Brain pericyte (primary cell): ENCODE measurements around the gene SMURF1.
"Not testable (repeated sequence)": the region's sequence is repeated elsewhere in the genome, so short reads cannot be mapped to it uniquely, and the experiment has no call there.

Source experiments
- DNase-seq: peaks from one replicate; pipeline ENCODE4 v3.0.0-alpha.2; 2012; ENCODE audit warnings: low read depth, low spot score

The SMURF1 gene

GRCh38 chr7:99143853-99144672 is at the start of gene SMURF1:
Gene SMURF1, minus strand, starts transcription at chr7:99144108. Its CDS starts 328 bp downstream, at chr7:99143780.
- DNase-seq: no peak

GRCh38 chr7:99191869-99192596 is 48.1 kb upstream of the SMURF1 start:
- no peak for DNase-seq

- no peak for DNase-seq
Measured at GRCh38 chr7:99190359-99191009, 46.6 kb upstream of the SMURF1 start.

DNA sequence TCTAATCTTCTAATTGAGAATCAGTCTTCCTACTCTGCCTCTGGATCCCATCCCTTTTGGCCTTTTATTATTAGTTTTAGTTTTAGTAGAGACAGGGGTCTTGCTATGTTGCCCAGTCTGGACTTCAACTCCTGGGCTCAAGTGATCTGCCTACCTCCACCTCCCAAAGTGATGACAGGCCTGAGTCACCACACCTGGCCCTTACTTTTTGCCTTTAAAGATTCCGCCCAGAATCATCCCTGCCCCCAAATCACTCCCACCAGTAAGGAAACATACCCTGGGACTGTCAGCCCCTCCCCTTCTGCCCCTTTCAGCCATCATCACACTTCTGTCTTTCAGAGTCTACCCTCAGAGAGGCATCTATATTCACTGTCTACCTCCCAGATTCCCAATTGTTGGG is 45.3 kb upstream of the SMURF1 start:
- no peak for DNase-seq

- DNase-seq: no peak
Measured at GRCh38 chr7:99188221-99188620, 44.3 kb upstream of the SMURF1 start.

- no peak for DNase-seq
Measured at GRCh38 chr7:99184532-99185218, 40.8 kb upstream of the SMURF1 start.

DNA sequence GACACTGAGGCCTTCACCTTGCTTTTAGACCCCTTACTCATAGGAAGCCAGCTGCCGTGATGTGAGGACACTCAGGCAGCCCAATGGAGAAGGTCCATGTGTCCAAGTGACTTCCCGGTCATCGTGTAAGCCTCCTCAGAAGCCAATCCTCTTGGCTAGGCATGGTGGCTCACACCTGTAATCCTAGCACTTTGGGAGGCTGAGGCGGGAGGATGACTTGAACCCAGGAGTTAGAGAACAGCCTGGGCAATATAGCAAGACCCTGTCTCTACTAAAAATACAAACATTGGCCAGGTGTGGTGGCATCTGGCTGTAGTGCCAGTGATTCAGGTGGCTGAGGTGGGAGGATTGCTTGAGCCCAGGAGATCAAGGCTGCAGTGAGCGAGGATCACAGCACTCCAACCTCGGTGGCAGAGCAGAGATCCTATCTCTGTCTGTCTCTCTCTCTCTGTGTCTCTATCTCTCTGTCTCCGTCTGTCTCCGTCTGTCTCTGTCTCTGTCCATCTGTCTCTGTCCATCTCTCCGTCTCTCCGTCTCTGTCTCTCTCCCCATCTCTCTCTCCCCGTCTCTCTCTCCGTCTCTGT is 36.3 kb upstream of the SMURF1 start:
- DNase-seq: no peak

GRCh38 chr7:99177165-99177564 is 33.3 kb upstream of the SMURF1 start:
- no peak for DNase-seq

DNA sequence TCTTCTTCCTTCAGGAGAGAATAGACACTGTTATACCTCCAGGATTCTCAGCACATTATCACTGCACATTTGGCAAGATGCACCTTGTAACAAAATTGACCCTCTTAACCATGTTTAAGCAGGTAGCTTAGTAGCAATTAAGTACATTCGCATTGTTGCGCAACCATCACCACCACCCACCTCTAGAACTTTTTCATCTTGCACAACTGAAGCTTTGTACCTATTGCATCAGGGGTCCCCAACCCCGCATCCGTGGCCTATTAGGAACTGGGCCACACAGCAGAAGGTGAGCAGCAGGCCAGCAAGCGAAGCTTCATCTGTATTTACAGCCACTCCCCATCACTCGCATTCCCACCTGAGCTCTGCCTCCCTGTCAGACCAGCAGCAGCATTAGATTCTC is 29.9 kb upstream of the SMURF1 start:
- DNase-seq: no peak

GRCh38 chr7:99171731-99172130 is 27.8 kb upstream of the SMURF1 start:
- DNase-seq: no peak

GRCh38 chr7:99170730-99171074 is 26.8 kb upstream of the SMURF1 start:
- DNase-seq: no peak

DNA sequence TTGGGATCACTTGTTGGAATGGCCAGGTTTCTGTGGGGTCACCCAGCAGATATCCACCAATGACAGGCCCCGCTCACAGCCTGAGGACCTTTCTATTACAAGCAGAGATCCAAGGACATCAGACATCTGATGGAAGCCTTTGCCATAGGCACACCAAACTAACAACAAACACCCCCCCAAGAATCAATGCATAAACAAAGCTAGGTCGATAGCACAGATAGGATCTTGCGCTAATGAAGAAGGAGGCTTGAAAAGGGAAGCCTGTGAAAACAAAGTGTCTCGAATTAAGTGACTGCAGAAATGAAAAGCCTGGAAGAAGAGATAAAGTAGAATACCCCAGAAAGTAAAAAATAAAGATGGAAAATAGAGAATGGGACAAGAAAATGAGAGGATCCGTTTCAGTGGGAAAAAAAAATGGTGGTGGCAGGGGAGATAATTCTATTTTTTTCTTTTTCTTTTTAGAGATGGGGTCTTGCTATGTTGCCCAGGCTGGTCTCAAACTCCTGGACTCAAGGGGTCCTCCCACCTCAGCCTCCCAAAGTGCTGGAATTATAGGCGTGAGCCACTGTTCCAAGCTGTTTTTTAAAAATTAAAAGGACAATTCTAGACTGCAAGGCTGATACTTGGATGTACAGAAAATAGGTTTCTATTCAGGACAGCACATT is 26.3 kb upstream of the SMURF1 start:
- DNase-seq: no peak

DNA sequence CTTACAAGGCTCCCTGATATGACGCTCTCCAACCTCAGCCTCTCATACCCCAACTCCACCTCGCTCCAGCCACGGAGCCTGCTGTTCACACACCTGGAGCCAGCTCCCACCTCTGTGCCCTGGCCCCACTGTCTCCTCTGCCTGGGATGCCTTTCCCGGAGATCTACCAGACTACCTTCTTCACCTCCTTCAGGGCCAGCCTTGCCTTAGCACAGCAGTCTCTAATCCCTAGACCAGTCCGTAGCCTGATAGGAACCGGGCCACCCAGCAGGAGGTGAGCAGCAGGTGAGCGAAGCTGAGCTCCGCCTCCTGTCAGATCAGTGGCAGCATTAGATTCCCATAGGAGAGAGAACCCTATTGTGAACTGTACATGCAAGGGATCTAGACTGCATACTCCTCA is 23.2 kb upstream of the SMURF1 start:
- no peak for DNase-seq

DNA sequence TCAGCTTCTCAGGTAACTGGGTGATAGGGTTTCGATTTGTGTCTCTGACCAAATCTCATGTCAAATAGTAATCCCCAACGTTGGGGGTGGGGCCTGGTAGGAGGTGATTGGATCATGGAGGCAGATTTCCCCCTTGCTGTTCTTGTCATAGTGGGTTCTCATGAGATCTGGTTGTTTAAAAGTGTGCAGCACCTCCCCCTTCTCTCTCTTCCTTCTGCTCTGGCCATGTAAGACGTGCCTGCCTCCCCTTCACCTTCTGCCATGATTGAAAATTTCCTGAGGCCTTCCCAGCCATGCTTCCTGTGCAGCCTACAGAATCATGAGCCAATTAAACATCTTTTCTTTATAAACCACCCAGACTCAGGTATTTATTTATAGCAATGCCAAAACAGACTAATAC is 21.9 kb upstream of the SMURF1 start:
- no peak for DNase-seq

DNA sequence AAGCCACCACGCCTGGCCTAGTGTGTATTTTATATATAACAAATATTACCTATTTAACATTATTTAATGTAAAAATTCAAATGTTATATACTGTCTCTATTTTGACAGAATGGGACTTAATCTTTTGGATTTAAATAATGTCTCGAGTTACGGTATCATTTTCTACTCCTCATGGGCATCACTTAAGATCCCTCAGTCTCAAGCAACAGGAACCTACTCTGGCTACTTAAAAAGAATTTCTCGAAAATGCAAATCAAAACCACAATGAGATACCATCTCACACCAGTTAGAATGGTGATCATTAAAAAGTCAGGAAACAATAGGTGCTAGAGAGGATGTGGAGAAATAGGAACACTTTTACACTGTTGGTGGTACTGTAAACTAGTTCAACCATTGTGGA is 19.8 kb upstream of the SMURF1 start:
- DNase-seq: not testable (repeated sequence)

DNA sequence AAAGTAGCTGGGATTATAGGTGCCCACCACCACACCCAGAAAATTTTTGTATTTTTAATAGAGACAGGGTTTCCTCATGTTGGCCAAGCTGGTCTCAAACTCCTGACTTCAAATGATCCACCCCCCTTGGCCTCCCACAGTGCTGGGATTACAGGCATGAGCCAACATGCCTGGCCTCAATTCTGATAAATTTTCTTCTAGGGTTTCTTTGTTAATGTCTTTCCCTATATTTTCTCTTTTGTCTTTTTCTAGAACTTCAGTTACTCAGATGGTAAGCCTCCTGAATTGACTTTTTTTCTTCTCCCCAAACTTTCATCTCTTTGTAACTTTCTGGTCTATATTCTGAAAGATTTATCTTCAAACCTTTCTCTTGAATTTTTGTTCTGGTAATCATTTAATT is 12.7 kb upstream of the SMURF1 start:
- DNase-seq: no peak

DNA sequence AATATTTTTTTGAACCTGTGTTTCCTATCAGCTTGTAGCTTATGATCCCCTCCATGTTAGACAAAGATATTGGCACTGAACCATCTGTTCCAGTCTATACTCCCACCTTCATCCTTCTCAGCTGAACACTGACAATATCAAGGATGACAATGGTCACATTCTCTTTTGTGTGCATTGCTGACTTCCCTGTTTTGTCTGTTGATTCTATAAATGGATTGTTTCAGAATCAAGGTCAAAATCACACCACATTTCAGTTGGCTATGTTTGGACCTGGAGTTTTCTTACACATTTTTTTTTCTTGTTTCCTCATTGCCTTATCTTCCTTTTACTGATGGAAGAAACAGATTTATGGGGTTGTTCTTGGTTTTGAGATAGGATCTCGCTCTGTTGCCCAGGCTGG is 11.3 kb upstream of the SMURF1 start:
- DNase-seq: no peak

DNA sequence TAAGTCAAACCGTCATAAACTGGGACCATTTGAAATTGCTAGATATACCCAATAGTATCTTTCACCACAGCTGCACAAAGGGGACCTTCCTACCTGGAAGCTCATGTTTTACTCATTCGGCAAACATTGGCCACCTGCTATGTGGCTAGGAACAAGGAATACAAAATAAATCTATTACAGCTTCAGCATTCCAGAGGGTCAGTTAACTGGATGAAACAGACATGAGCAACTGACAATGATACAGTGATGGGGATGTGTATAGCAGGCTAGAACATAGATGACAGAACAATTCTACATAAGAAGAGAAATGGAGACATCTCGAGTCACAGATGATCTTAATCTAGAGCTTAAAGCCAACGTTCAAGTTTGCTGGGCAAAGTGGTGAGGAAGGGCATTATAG is 3.1 kb upstream of the SMURF1 start:
- no peak for DNase-seq

DNA sequence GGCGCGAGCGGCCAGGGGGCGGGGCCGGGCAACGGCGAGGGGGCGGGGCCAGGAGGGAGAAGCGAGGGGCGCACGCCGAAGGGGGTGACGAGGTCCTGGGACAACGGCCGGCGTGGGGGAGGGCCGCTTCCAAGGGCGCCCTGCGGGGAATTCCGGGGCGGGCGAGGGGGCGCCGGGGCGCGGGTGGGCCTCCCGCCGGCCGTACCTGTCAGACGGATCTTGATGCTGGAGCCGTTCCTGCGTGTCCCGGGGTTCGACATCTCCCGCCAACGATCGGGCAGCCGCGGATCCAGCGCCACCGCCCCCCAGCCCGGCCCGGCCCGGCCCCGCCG is 421 bp downstream of the SMURF1 start:
- DNase-seq: no peak

- DNase-seq: no peak
Measured at GRCh38 chr7:99142727-99143520, 984 bp downstream of the SMURF1 start.
